Measurements from ENCODE around the gene ACYP1.

GRCh38 chr14:75046899-75047298 lies 16.9 kb downstream of the ACYP1 start:
- TF ChIP-seq CTCF (conservative IDR thresholded peaks at IDR 0.05 in 1 of 2, IDR thresholded peaks at IDR 0.05 in 1 of 2; ENCODE audit: extremely low read depth in 1 of 2, insufficient read depth in 1 of 2, low read depth in 1 of 2, low read length in 2 of 2) (no peak), EZH2 (IDR thresholded peaks at IDR 0.05; ENCODE audit: borderline replicate concordance, low read length) (no peak)

Data from mammary epithelial cell (primary cell).